GM12878 (cell line): ENCODE results near the gene PREX1.

Experiments
- CHD2 ChIP-seq: IDR thresholded peaks from 2 replicates; pipeline ENCODE4 v1.6.1; 2011; ENCODE audit warnings: low read depth, low read length, improper control_type of control experiment, borderline replicate concordance
- TAF1 ChIP-seq: IDR thresholded peaks from 2 replicates; pipeline ENCODE4 v1.6.1; 2011; ENCODE audit warnings: mild to moderate bottlenecking, low read depth, low read length, borderline replicate concordance
- TF ChIP-seq, protein P1 (sequence below): fragments of 450-650 bp; formaldehyde crosslinking; IDR thresholded peaks from 2 replicates; pipeline ENCODE4 v1.5.0; 2022; ENCODE audit warnings: mild to moderate bottlenecking, missing genetic modification characterization
- TF ChIP-seq, protein P2 (sequence below): IDR thresholded peaks from 2 replicates; pipeline ENCODE4 v1.6.1; 2011; ENCODE audit warnings: low read depth, low read length, improper control_type of control experiment, borderline replicate concordance
- TF ChIP-seq, protein P3 (sequence below), 3 experiments: IDR thresholded peaks in 2 of 3; conservative IDR thresholded peaks in 1 of 3; 2 replicates each; pipeline ENCODE4 v1.5.1; 2011; ENCODE audit warnings: low read depth in 3 of 3, low read length in 3 of 3, mild to moderate bottlenecking in 3 of 3, control low read depth in 2 of 3, moderate library complexity in 2 of 3, inconsistent platforms in 1 of 3, mixed read lengths in 1 of 3; ENCODE audit not compliant: control insufficient read depth in 2 of 3, insufficient read depth in 1 of 3; ENCODE audit errors: extremely low read depth in 1 of 3

DNA sequence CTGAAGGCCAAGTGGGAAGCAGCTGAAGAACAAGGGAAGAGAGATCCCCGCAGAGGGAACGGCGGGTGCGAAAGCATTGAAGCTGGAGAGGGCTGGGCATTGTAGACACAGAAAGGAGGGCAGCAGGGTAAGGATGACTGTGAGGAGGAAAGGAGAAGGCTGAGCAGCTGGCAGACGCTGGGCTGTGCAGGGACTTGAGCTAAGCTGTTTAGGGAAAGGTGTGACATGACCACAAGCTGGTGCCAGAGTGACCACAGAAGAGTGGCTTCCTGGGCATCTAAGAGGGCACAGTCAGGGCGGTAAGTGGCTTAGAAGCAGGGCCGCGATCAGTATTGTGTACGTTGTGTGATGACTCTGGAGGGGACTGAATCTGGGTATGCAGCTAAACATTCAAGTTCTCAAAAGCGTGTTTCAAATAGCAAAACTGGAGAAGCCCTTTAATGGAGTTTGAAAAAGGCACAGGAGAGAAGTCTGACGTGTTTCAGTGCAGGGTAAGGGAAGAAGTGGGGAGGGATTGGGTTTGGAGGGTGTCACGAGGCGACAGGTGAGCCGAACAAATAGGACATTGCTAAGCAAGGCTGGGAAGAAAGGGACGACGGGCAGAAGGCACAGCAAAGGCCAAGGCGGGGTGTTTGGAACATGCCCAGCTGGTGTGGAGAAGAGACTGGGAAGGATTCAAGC, 47.6 kb upstream of the PREX1 start:
- TF ChIP-seq, protein P1, sequence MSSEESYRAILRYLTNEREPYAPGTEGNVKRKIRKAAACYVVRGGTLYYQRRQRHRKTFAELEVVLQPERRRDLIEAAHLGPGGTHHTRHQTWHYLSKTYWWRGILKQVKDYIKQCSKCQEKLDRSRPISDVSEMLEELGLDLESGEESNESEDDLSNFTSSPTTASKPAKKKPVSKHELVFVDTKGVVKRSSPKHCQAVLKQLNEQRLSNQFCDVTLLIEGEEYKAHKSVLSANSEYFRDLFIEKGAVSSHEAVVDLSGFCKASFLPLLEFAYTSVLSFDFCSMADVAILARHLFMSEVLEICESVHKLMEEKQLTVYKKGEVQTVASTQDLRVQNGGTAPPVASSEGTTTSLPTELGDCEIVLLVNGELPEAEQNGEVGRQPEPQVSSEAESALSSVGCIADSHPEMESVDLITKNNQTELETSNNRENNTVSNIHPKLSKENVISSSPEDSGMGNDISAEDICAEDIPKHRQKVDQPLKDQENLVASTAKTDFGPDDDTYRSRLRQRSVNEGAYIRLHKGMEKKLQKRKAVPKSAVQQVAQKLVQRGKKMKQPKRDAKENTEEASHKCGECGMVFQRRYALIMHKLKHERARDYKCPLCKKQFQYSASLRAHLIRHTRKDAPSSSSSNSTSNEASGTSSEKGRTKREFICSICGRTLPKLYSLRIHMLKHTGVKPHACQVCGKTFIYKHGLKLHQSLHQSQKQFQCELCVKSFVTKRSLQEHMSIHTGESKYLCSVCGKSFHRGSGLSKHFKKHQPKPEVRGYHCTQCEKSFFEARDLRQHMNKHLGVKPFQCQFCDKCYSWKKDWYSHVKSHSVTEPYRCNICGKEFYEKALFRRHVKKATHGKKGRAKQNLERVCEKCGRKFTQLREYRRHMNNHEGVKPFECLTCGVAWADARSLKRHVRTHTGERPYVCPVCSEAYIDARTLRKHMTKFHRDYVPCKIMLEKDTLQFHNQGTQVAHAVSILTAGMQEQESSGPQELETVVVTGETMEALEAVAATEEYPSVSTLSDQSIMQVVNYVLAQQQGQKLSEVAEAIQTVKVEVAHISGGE (CRISPR knock-in tag): no peak
- TF ChIP-seq, protein P2, sequence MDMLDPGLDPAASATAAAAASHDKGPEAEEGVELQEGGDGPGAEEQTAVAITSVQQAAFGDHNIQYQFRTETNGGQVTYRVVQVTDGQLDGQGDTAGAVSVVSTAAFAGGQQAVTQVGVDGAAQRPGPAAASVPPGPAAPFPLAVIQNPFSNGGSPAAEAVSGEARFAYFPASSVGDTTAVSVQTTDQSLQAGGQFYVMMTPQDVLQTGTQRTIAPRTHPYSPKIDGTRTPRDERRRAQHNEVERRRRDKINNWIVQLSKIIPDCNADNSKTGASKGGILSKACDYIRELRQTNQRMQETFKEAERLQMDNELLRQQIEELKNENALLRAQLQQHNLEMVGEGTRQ: no peak
- TF ChIP-seq CHD2 (no peak), TAF1 (no peak)
- TF ChIP-seq, protein P3, sequence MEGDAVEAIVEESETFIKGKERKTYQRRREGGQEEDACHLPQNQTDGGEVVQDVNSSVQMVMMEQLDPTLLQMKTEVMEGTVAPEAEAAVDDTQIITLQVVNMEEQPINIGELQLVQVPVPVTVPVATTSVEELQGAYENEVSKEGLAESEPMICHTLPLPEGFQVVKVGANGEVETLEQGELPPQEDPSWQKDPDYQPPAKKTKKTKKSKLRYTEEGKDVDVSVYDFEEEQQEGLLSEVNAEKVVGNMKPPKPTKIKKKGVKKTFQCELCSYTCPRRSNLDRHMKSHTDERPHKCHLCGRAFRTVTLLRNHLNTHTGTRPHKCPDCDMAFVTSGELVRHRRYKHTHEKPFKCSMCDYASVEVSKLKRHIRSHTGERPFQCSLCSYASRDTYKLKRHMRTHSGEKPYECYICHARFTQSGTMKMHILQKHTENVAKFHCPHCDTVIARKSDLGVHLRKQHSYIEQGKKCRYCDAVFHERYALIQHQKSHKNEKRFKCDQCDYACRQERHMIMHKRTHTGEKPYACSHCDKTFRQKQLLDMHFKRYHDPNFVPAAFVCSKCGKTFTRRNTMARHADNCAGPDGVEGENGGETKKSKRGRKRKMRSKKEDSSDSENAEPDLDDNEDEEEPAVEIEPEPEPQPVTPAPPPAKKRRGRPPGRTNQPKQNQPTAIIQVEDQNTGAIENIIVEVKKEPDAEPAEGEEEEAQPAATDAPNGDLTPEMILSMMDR (IDR thresholded peaks at IDR 0.05 in 2 of 3, conservative IDR thresholded peaks at IDR 0.05 in 1 of 3; ENCODE audit: control insufficient read depth in 2 of 3, extremely low read depth in 1 of 3, insufficient read depth in 1 of 3, low read depth in 3 of 3, low read length in 3 of 3): no peak
